ENCODE data around the gene PDGFD.

DNA sequence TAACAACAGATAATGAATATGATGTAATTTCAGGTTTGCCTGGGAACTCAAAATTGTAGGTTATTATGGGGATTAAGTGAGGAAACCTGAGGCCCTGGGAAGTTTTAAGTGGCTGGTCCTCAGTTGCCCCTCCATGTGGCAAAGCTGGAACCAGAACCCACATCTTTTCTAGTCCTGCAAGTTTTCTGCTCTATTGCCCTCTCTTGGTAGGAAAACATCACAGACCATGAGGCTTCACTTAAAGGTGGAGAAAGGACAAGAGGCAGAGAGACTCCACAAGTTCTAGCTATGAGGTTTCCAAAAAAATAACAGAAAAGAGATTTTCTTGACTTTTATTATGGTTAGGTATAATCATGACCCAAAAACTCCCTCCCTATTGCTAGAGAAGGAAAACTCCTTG lies 243.0 kb downstream of the PDGFD start:
- TF ChIP-seq TAF1 (IDR thresholded peaks at IDR 0.05; ENCODE audit: borderline replicate concordance, low read depth, low read length) (no peak), POLR2A (IDR thresholded peaks at IDR 0.05; ENCODE audit: low read depth, low read length) (no peak)

All from GM12892 (cell line).